Right atrium auricular region (tissue), 2 donors: ENCODE data around the gene TOM1L2. TPM values are rescaled to one million over a fixed set of nuclear protein-coding genes. Genes with fewer than 3 reads are reported as not detected.

Source experiments
- DNase-seq: peaks from one replicate; pipeline ENCODE4 v3.0.0-alpha.2; 2019; ENCODE audit warnings: low spot score
- H3K27ac ChIP-seq, 2 donors: fragments of 200-600 bp; sonication (generic); 1 replicate in 1 of 2; 2 replicates in 1 of 2; pipeline ENCODE4 v1.5.1; 2016 to 2019
- H3K27me3 ChIP-seq, 2 donors: fragments of 200-600 bp; sonication (generic); one replicate each; pipeline versions ENCODE4 v1.5.1 to v1.6.0; 2017 to 2019
- H3K36me3 ChIP-seq: fragments of 200-600 bp; sonication (generic); one replicate; pipeline ENCODE4 v1.5.1; 2016
- H3K4me1 ChIP-seq, 2 donors: fragments of 200-600 bp; sonication (generic); one replicate each; pipeline versions ENCODE4 v1.5.1 to v1.6.0; 2017 to 2019
- H3K4me3 ChIP-seq, 2 donors: fragments of 200-600 bp; sonication (generic); 1 replicate in 1 of 2; 2 replicates in 1 of 2; pipeline ENCODE4 v1.5.1; 2017 to 2019; ENCODE audit warnings: mild to moderate bottlenecking in 1 of 2, moderate library complexity in 1 of 2
- H3K9me3 ChIP-seq, 2 donors: fragments of 200-600 bp; sonication (generic); one replicate each; pipeline ENCODE4 v1.5.1; 2019
- CTCF ChIP-seq, 2 donors: fragments of 200-600 bp; sonication (generic); IDR thresholded peaks; one replicate each; pipeline ENCODE4 v1.5.1; 2019; ENCODE audit warnings: antibody characterized with exemption in 2 of 2
- total RNA-seq, 2 donors: library from RNA; depleted of rRNA; stranded (reverse); fragments of >200 nt; gene quantifications; one replicate each; pipeline ENCODE4 v1.1.0, GENCODE V29; 2016

Gene TOM1L2
- total RNA-seq, 2 donors from 2014 or later: 186 to 347 TPM

GRCh38 chr17:17820046-17820445 is 152.2 kb downstream of the TOM1L2 start:
- peak overlapping the region in 1 of 2 donors; percentile 3 for H3K4me3 ChIP-seq
- H3K9me3 ChIP-seq: no peaks in the 10 kb centered on the region
- H3K36me3 ChIP-seq: peaks cover 32% of the 10 kb centered on the region
- H3K4me1 ChIP-seq: peaks cover 0 to 74% of the 10 kb centered on the region in 2 donors
- H3K27me3 ChIP-seq: no peaks in the 10 kb centered on the region
- H3K27ac ChIP-seq: no peak overlapping the region
- TF ChIP-seq CTCF (IDR thresholded peaks at IDR 0.05): no peak
- DNase-seq: no peak

GRCh38 chr17:17819561-17819995 is 152.6 kb downstream of the TOM1L2 start:
- no peak for TF ChIP-seq CTCF (IDR thresholded peaks at IDR 0.05)
- peak; percentile 81 for DNase-seq
- Histone ChIP-seq H3K4me1 (peaks cover 0 to 74% of the 10 kb centered on the region in 2 donors), H3K27me3 (no peaks in the 10 kb centered on the region), H3K36me3 (peaks cover 32% of the 10 kb centered on the region), H3K4me3 (no peak overlapping the region), H3K27ac (no peak overlapping the region), H3K9me3 (no peaks in the 10 kb centered on the region)

GRCh38 chr17:17819111-17819510 is 153.1 kb downstream of the TOM1L2 start:
- H3K36me3 ChIP-seq: peaks cover 32% of the 10 kb centered on the region
- H3K27ac ChIP-seq: no peak overlapping the region
- TF ChIP-seq CTCF (IDR thresholded peaks at IDR 0.05): no peak
- H3K9me3 ChIP-seq: no peaks in the 10 kb centered on the region
- H3K4me1 ChIP-seq: peaks cover 0 to 74% of the 10 kb centered on the region in 2 donors
- H3K4me3 ChIP-seq: no peak overlapping the region
- no peak for DNase-seq
- H3K27me3 ChIP-seq: no peaks in the 10 kb centered on the region

GRCh38 chr17:17818088-17818526 is 154.1 kb downstream of the TOM1L2 start:
- no peak for DNase-seq
- H3K4me1 ChIP-seq: peaks cover 0 to 76% of the 10 kb centered on the region in 2 donors
- TF ChIP-seq CTCF (IDR thresholded peaks at IDR 0.05): no peak
- no peak overlapping the region for H3K27ac ChIP-seq
- H3K27me3 ChIP-seq: no peaks in the 10 kb centered on the region
- no peaks in the 10 kb centered on the region for H3K9me3 ChIP-seq
- H3K4me3 ChIP-seq: no peak overlapping the region
- peaks cover 41% of the 10 kb centered on the region for H3K36me3 ChIP-seq

- Histone ChIP-seq H3K27ac (no peak overlapping the region), H3K9me3 (no peaks in the 10 kb centered on the region), H3K36me3 (peaks cover 46% of the 10 kb centered on the region), H3K27me3 (no peaks in the 10 kb centered on the region), H3K4me1 (peaks cover 0 to 72% of the 10 kb centered on the region in 2 donors), H3K4me3 (no peak overlapping the region)
- no peak for TF ChIP-seq CTCF (IDR thresholded peaks at IDR 0.05)
- DNase-seq: no peak
Measured at GRCh38 chr17:17817552-17817947, 154.7 kb downstream of the TOM1L2 start.
